DMS79 (cell line): ENCODE measurements around the gene HLA-B.

Experiments used
- DNase-seq: peaks from one replicate; lab custom pipeline; 2025; lab: John Stamatoyannopoulos, UW

Gene HLA-B

GRCh38 chr6:31352683-31353383, 4.1 kb downstream of the HLA-B start:
- DNase-seq, result no peak

GRCh38 chr6:31352310-31352682, 4.7 kb downstream of the HLA-B start:
- no peak for DNase-seq

- DNase-seq, result no peak
Measured at GRCh38 chr6:31351401-31352309, 5.3 kb downstream of the HLA-B start.

DNA sequence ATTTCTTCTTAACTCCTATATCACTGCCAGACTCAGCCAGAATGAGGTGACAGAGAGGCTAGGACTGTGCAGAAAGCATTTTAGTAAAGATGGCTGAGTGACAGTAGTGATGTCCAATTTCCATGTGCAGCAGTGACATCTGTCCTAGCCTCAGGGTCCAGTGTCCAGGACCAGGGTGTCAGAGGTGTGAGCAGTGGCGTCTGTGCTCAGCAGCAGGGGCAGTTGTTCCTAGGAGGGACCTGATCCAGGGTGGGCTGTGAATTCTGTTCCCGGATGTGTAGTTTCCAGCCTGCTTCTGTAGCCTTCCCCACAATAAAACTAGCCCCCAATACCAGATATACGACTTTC, 6.0 kb downstream of the HLA-B start:
- DNase-seq, result no peak

GRCh38 chr6:31350196-31351032, 6.6 kb downstream of the HLA-B start:
- no peak for DNase-seq

- DNase-seq, result no peak
Measured at GRCh38 chr6:31349301-31349700, 7.7 kb downstream of the HLA-B start.

DNA sequence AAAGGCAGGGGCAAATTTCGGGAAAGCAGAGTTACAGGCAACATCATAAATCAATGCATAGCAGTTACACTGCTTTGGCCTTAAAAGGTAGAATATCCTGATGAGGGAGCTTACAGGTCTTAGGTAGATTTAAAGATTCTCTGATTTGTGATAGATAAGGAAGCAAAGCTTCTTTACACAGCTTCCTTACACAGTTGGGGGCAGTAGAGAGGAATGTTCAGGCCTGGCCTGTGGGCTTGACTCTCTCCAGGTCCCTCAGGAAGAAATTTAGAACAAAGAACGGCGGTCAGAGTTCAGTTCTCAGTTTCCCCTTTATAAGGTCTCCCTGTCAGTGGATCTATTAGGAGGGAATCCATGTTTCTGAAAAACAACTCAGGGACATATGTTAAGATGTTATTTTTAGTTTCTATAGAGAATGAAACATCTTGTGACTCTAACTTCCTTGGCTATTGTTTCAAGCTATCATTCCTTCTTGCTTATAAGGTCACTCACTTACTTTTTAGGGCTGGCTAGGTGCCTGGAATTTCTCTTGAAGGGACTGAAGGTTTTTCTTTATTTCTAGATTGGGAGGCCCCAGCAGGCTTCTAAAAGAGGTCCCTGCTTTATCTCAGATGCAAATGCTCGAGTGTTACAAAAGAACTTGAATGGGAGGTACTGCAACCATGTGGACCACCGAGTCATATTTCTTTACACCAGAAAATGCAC, 11.8 kb downstream of the HLA-B start:
- no peak for DNase-seq

GRCh38 chr6:31340228-31340627, 16.8 kb downstream of the HLA-B start:
- no peak for DNase-seq

- DNase-seq, result no peak
Measured at GRCh38 chr6:31339210-31339609, 17.8 kb downstream of the HLA-B start.

- DNase-seq, result no peak
Measured at GRCh38 chr6:31336896-31337496, 20.0 kb downstream of the HLA-B start.

DNA sequence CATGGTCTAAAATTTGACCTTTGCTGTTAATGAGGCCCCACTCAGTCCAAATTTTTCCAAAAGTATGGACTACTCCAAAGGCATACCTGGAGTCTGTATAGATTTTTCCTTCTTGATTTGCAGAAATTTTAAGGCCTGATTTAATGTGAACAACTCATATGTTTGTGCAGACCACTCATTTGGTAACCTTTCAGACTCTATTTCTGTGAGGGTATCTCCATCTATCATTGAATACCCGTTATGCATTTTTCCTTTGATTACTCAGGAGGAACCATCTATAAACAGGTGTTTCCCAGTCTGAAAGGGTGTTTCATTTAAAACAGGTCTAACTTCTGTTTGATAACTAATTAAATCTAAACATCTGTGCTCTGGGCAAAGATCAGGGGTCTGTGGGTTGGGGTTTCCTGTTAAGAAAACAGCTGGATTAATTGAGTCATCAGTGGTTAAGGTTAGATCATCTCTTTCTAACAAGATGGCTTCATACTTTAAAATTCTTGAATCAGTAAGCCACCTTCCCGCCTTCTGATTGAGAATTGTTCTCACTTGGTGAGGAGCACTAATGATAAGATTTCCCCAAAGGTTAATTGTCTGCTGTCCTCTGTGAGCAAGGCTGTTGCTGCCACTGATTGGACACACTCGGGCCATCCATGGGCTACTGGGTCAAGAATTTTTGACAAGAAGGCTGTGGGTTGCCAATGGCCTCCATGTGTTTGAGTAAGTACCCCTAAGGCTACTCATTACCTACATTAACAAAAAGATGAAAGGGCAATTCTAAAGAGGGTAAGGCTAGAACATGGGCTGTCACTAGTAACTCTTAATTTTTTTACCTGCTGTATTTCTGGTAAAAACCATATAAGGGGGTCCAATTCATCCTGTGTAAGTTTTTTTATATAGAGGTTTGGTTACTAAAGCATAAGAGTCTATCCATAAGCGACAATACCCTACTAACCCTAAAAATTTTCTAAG, 24.1 kb downstream of the HLA-B start:
- DNase-seq, result no peak

DNA sequence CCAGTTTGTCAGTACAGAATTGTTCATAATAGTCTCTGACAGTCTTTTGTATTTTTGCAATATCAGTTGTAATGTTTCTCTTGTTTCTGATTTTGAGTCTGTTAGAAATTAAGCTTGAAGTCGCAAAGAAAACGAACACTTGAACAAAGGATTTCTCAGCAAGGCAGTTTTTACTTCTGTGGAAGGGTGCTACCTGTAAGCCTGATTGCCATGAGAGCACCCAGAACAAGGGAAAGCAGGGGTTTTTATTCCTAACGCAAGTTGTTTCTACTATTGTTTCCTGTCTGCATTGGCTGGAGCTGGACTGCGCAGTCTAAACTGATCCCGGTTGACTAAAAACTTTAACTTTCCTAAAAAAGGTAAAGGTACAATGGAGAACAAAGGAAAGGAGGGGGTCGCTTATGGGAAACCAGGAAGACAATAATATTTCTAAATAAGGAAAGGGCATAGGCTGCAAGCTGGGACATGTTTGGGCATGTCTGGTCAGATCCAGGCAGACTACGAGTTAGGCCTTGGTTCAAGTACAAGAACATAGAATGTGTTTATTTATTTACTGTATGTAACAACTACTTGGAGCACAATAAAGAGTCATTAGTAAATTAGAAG, 28.5 kb downstream of the HLA-B start:
- DNase-seq, result no peak

DNA sequence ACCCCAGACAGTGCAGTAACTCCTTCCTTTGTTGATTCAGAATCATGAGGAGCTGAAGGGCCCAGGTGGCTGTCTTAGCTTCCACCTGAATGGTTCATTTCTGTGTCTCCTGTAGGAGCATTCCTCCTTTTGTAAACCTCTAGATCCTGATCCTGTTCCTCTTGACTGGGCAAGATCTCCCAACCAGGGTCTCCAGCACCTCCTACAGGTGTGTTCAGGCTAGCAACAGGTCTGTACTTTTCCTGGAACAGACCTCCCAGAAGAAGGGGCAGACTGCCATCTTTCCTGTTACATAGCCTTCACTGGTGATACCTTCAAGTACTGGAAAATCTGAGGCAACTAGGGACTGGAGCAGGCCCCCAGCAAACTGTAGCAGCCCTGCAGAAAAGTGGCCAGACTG, 35.2 kb downstream of the HLA-B start:
- no peak for DNase-seq

GRCh38 chr6:31321005-31321707, 35.8 kb downstream of the HLA-B start:
- no peak for DNase-seq

GRCh38 chr6:31317036-31317435, 39.9 kb downstream of the HLA-B start:
- DNase-seq, result no peak

GRCh38 chr6:31309641-31310040, 47.3 kb downstream of the HLA-B start:
- DNase-seq, result no peak

GRCh38 chr6:31308845-31309175, 48.2 kb downstream of the HLA-B start:
- no peak for DNase-seq

DNA sequence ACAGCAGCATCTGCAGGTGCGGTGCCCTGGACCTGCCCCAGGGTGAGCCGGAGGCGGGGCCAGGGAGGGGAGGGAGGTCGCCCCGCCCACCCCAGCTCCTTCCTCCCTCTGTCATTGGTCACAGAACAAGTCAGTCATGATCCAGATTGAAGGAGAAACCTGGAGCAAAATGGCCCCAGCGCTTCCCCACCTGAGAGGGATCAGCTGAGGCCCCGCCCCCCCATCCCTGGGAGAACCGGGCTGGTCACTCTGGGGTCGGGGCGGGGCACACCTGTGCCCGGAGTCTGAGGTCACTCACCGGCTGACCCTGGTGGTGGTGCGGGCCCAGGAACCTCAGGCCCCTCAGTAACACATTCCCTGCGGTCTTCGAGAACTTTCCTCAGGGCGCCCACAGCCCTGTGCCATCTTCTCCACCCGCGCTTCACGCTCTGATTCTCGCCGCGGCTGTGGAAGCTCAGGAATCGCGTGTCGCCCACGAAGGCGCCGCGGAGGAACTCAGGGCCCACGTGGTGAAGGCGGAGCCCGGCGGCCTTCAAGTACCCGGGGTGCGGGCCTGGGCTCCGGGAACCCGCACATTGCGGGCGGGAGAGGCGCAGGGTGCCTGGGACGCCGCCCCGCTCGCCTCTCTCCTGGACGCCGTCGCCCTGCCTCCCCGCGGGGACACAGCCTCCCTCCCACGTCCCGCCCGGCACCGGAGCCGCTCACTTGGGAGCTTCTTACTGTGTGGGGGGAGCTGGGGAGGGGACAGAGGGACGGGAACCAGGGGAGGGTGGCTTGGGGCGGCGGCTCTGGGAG, 48.7 kb downstream of the HLA-B start:
- DNase-seq, result no peak

DNA sequence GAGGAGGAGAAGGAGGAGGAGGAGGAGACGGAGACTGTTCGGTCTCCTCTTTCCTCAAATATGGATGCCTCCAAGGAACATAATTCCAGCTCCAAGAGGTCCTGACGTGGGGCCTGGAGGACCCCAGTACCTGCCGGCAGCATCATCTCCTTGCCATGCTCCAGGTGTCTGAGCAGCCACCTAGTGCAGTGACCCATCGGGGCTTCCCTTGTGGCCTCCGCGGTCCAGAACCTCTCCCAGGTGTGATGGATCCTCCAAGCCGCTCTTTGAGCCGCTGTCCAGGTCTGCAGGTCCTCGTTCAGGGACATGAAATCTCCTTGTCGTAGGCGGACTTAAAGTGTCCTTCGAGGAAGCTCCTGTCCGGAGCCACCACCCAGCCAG, 49.3 kb downstream of the HLA-B start:
- DNase-seq, result no peak
